C1 segment of cervical spinal cord (tissue), 14 donors: ENCODE measurements around the gene OSM.

ENCODE experiments used
- DNase-seq, 14 donors: peaks; one replicate each; lab custom pipeline; 2025; lab: John Stamatoyannopoulos, UW

The OSM gene

GRCh38 chr22:30297991-30298701 is 31.5 kb upstream of the OSM start:
- DNase-seq: no peak

GRCh38 chr22:30297276-30297990 is 30.8 kb upstream of the OSM start:
- DNase-seq: no peak

- DNase-seq: no peak
Measured at GRCh38 chr22:30296833-30297232, 30.2 kb upstream of the OSM start.

GRCh38 chr22:30296324-30296723 is 29.7 kb upstream of the OSM start:
- DNase-seq: no peak

GRCh38 chr22:30295576-30295975 is 28.9 kb upstream of the OSM start:
- no peak for DNase-seq

- DNase-seq: no peak
Measured at GRCh38 chr22:30294830-30295229, 28.2 kb upstream of the OSM start.

GRCh38 chr22:30294066-30294465 is 27.4 kb upstream of the OSM start:
- no peak for DNase-seq

GRCh38 chr22:30293026-30293425 is 26.4 kb upstream of the OSM start:
- DNase-seq: no peak

GRCh38 chr22:30292069-30292970 is 25.7 kb upstream of the OSM start:
- no peak for DNase-seq

- DNase-seq: peak in 12 of 14 donors; percentile 41 to 88 (median 75)
Measured at GRCh38 chr22:30291058-30291892, 24.6 kb upstream of the OSM start.

- peak in 5 of 14 donors; percentile 45 to 77 (median 52) for DNase-seq
Measured at GRCh38 chr22:30290342-30291057, 23.8 kb upstream of the OSM start.

GRCh38 chr22:30289980-30290313 is 23.3 kb upstream of the OSM start:
- DNase-seq: peak in 1 of 14 donors; percentile 70

- peak; percentile 36 to 98 (median 89) for DNase-seq
Measured at GRCh38 chr22:30289141-30289979, 22.7 kb upstream of the OSM start, which contains the start of gene CASTOR1. Gene CASTOR1, minus strand, starts transcription at chr22:30289505. Its CDS starts 8 bp downstream, at chr22:30289497.

- no peak for DNase-seq
Measured at GRCh38 chr22:30288419-30289140, 21.9 kb upstream of the OSM start.

- peak in 13 of 14 donors; percentile 23 to 80 (median 68) for DNase-seq
Measured at GRCh38 chr22:30287648-30288418, 21.2 kb upstream of the OSM start.

GRCh38 chr22:30286813-30287647 is 20.4 kb upstream of the OSM start:
- DNase-seq: peak in 7 of 14 donors; percentile 6 to 63 (median 36)

- no peak for DNase-seq
Measured at GRCh38 chr22:30286331-30286730, 19.7 kb upstream of the OSM start.
